OCI-LY7 (cell line): Measurements from ENCODE around the gene HDHD5.
A peak's percentile ranks its signal among the peaks of the same experiment; 100 is the strongest.

Source experiments
- EZH2phosphoT487 ChIP-seq: fragments of 200-600 bp; sonication (generic); IDR thresholded peaks from 2 replicates; pipeline ENCODE4 v1.6.1; 2018; ENCODE audit warnings: low read depth, borderline replicate concordance, mild to moderate bottlenecking, mixed run types, antibody characterized with exemption, low read length, moderate library complexity, mixed read lengths
- TF ChIP-seq, protein P1 (sequence below): fragments of 200-600 bp; sonication (generic); conservative IDR thresholded peaks from 2 replicates; pipeline ENCODE4 v1.5.1; 2014; ENCODE audit warnings: mild to moderate bottlenecking, antibody characterized with exemption, low read length, moderate library complexity, mixed read lengths

DNA sequence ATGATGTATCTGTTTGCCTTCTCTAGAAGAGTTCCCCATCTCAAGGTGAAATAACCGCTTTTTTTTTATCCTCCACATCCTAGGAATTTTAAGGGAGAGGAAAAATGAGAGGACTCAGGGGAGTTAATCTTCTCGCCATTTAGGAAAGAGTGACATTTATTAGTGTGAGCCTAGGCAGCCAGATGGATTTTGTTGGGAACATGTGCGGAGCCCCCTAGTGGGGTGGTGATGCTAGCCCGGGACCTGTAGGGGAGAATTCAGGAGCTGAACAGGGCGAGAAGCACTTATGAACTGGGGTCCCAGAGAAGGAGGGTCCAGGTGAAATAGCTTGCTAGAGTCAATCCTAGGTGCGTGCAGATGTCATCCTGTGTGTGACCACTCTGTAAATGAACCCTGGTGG is 63.5 kb downstream of the HDHD5 start:
- TF ChIP-seq, protein P1, sequence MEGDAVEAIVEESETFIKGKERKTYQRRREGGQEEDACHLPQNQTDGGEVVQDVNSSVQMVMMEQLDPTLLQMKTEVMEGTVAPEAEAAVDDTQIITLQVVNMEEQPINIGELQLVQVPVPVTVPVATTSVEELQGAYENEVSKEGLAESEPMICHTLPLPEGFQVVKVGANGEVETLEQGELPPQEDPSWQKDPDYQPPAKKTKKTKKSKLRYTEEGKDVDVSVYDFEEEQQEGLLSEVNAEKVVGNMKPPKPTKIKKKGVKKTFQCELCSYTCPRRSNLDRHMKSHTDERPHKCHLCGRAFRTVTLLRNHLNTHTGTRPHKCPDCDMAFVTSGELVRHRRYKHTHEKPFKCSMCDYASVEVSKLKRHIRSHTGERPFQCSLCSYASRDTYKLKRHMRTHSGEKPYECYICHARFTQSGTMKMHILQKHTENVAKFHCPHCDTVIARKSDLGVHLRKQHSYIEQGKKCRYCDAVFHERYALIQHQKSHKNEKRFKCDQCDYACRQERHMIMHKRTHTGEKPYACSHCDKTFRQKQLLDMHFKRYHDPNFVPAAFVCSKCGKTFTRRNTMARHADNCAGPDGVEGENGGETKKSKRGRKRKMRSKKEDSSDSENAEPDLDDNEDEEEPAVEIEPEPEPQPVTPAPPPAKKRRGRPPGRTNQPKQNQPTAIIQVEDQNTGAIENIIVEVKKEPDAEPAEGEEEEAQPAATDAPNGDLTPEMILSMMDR, result peak; percentile 74
- no peak for TF ChIP-seq EZH2phosphoT487
